NCI-H226 (cell line): ENCODE results near the gene ZNF117.
"Not testable (repeated sequence)": the region's sequence is repeated elsewhere in the genome, so short reads cannot be mapped to it uniquely, and the experiment has no call there.

Source experiments
- DNase-seq: peaks from one replicate; pipeline ENCODE4 v3.0.0-alpha.2; 2015

ZNF117 gene

GRCh38 chr7:64990936-64991335 lies at the start of gene ZNF117:
Gene ZNF117 (minus strand): TSS chr7:64991036.
- no peak for DNase-seq

GRCh38 chr7:65038767-65039166 lies 47.9 kb upstream of the ZNF117 start:
- peak; percentile 5 for DNase-seq

GRCh38 chr7:65037740-65038688 lies 47.2 kb upstream of the ZNF117 start:
- DNase-seq: peak; percentile 81

GRCh38 chr7:65036526-65036925 lies 45.7 kb upstream of the ZNF117 start:
- DNase-seq: peak; percentile 17

- DNase-seq: not testable (repeated sequence)
These were observed 44.6 kb upstream of the ZNF117 start for GRCh38 chr7:65035469-65035868.

- DNase-seq: peak; percentile 63
These were observed 43.4 kb upstream of the ZNF117 start for GRCh38 chr7:65034120-65034782.

GRCh38 chr7:65033391-65033790 lies 42.6 kb upstream of the ZNF117 start:
- DNase-seq: not testable (repeated sequence)

GRCh38 chr7:65025023-65025422 lies 34.2 kb upstream of the ZNF117 start:
- not testable (repeated sequence) for DNase-seq

GRCh38 chr7:65020978-65021377 lies 30.1 kb upstream of the ZNF117 start:
- not testable (repeated sequence) for DNase-seq

GRCh38 chr7:65009881-65010280 lies 19.0 kb upstream of the ZNF117 start:
- DNase-seq: not testable (repeated sequence)

- not testable (repeated sequence) for DNase-seq
These were observed 18.6 kb upstream of the ZNF117 start for GRCh38 chr7:65009394-65009793.

- not testable (repeated sequence) for DNase-seq
These were observed 16.2 kb upstream of the ZNF117 start for GRCh38 chr7:65007036-65007435.

GRCh38 chr7:65006094-65006992 lies 15.5 kb upstream of the ZNF117 start, which contains the start of gene ERV3-1:
Gene ERV3-1 (minus strand): TSS chr7:65006687. CDS start chr7:64993026, 13,661 bp downstream.
- peak; percentile 93 for DNase-seq

GRCh38 chr7:65004575-65004974 lies 13.7 kb upstream of the ZNF117 start:
- no peak for DNase-seq

GRCh38 chr7:65002972-65003585 lies 12.2 kb upstream of the ZNF117 start:
- DNase-seq: no peak

GRCh38 chr7:65001291-65001814 lies 10.5 kb upstream of the ZNF117 start:
- DNase-seq: no peak

GRCh38 chr7:64999165-65000004 lies 8.5 kb upstream of the ZNF117 start:
- peak; percentile 93 for DNase-seq

GRCh38 chr7:64998865-64999164 lies 8.0 kb upstream of the ZNF117 start:
- DNase-seq: no peak

GRCh38 chr7:64997927-64998391 lies 7.1 kb upstream of the ZNF117 start:
- no peak for DNase-seq

- DNase-seq: no peak
These were observed 6.5 kb upstream of the ZNF117 start for GRCh38 chr7:64997164-64997908.
